Endometrial microvascular endothelial cells (primary cell): ENCODE data around the gene LMLN. TPM values are rescaled to one million over a fixed set of nuclear protein-coding genes. Genes with fewer than 3 reads are reported as not detected.
"Not testable (repeated sequence)": the region's sequence is repeated elsewhere in the genome, so short reads cannot be mapped to it uniquely, and the experiment has no call there.

Source experiments
- in situ Hi-C: cut with HindIII; loops from 2 replicates; pipeline ENCODE4 v1.10.0; 2017; ENCODE audit warnings: low sequenced_read_pairs, low pct_unique_long_range_greater_than_20kb; ENCODE audit errors: inconsistent ontology term
- total RNA-seq: library from RNA; depleted of rRNA; stranded (reverse); fragments of >200 nt; gene quantifications from one replicate; pipeline ENCODE4 v1.2.3, GENCODE V29; 2015; ENCODE audit errors: inconsistent ontology term

LMLN gene, protein sequence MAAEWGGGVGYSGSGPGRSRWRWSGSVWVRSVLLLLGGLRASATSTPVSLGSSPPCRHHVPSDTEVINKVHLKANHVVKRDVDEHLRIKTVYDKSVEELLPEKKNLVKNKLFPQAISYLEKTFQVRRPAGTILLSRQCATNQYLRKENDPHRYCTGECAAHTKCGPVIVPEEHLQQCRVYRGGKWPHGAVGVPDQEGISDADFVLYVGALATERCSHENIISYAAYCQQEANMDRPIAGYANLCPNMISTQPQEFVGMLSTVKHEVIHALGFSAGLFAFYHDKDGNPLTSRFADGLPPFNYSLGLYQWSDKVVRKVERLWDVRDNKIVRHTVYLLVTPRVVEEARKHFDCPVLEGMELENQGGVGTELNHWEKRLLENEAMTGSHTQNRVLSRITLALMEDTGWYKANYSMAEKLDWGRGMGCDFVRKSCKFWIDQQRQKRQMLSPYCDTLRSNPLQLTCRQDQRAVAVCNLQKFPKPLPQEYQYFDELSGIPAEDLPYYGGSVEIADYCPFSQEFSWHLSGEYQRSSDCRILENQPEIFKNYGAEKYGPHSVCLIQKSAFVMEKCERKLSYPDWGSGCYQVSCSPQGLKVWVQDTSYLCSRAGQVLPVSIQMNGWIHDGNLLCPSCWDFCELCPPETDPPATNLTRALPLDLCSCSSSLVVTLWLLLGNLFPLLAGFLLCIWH
- total RNA-seq, result 3.9 TPM

DNA sequence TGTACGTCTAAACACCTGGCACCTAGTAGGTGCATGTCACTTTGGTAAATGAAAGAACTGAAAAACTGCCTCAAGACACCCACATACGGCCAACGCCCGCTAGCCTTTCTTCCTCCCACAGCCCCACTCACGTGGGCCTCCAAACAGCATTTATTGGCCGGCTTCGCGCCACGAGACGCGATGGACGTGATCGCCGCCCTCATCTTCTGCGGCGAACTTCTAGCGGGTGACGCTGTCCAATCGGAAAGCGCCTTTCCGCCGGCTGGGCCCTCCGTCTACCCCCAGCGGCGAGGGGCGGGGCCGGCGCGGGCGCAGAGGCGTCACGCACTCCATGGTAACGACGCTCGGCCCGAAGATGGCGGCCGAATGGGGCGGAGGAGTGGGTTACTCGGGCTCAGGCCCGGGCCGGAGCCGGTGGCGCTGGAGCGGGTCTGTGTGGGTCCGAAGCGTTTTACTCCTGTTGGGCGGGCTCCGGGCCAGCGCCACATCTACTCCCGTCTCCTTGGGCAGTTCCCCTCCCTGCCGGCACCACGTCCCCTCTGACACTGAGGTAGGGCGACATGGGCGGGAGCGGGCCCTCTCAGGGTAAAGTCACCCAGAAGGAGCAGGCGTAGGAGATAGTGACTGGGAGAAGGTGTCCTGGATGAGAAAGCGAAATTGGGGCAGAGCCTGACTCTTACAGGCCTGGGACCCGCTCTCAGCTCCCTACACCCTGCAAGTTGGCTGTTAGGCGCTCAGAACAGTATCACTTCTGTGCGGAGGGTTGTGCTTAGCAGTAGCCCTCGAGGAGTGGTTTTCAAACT lies at the start of gene LMLN:
Gene LMLN, plus strand, starts transcription at position 327 of the 803 bp plus-strand sequence. Its CDS starts 29 bp downstream, at position 356.
- in situ Hi-C loops, result no loop called here

DNA sequence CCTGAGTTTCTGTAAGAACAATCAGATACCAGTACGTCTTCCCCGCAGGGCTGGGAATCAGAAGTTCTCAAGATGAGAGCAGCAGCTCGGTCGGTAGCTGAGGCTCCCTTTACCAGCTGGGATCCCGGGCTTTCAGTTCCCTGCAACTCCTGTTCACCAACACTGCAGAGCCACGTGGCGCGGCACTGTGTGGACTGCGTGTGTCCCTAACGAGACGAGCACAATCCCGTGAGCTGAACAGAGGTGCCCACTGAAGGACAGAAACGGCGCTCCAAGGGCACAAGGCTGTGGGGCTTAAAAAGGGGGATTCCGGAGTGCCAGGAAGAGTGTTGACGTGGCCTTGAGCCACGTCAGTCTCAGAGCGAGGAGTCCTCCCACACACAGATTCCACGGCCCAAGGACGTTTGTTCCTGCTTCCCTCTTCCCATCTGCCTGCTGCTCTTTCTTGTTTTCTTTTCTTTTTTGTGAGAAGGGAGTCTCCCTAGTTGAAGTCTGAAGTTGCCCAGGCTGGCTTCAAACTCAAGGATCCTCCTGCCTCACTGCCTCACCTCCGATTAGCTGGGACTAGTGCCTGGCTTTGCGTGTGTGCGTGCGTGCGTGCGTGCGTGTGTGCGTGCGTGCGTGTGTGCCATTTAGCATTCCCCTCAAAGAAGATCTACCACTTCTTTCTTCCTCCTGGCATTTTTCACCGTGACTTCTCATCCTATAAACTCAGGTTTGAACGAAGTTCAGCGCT lies 47.1 kb upstream of the LMLN start:
- in situ Hi-C loops, result no loop called here

DNA sequence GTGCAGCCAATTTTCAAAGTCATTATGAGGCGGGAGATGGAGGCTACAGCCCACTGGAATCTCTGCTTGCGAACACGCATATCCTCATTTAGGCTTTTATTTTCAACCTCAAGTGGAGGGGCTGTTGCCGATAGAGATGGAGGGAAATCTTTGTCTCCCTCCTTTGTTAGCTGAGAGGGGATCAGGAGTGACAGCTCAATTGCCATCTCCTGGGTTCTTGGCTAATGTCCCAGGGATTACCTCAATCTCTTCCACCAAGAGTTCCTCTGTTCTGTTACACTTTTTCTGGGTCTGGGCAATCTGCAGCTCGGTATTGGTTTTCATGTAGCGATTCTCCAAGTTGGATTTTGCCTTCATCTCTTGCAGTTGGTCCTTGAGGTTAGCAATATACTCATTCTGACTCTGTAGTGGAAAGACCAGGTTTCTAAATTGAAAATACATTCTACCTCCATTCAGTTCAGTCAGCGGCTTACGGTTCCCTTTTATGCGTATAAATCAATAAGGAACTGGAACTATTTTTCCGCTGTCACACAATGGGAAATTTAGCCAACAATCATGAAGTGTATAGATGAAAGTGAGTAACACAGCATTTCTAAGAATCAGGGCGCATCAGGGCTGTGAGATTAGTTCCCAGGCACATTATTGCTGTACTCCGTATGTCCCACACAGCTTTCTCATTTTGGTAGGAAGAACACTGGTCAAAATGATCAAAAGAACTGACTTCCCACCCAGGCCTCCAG lies 46.2 kb upstream of the LMLN start:
- in situ Hi-C loops, result no loop called here

DNA sequence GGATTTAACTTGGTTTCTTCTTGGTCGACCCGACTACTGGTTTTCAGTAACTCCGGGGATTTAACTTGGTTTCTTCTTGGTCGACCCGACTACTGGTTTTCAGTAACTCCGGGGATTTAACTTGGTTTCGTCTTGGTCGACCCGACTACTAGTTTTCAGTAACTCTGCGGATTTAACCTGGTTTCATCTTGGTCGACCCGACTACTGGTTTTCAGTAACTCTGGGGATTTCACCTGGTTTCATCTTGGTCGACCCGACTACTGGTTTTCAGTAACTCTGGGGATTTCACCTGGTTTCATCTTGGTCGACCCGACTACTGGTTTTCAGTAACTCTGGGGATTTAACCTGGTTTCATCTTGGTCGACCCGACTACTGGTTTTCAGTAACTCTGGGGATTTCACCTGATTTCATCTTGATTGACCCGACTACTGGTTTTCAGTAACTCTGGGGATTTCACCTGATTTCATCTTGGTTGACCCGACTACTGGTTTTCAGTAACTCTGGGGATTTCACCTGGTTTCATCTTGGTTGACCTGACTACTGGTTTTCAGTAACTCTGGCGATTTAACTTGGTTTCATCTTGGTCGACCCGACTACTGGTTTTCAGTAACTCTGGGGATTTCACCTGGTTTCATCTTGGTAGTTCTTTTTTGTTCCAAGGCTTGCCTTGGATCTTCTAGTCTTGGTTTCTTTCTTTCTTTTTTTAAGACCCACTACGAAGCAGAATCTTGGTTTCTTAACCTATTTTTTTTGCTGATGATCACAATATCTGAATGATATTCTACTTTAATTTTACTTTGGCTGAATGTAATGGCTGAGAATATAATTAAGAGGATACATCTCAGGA lies 38.4 kb upstream of the LMLN start:
- in situ Hi-C loops, result not testable (repeated sequence)

DNA sequence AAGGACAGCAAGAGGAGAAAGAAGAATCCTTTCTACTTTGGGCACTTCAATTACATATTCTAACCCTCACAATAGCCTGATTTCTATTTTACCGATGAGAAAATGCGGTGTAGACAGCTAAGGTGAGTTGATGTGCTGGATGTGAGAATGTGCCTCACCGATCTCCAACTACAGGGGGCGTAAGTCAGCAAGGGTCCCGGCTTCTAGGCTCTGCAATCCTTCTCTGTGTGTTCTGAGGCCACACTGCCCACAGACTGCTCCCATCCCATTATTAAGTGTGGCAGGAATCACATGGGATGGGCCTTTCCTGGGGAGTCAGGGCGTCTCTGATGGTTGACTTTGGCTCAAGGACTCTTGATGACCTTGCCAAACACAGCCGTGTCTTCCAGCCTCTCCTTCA lies 33.6 kb upstream of the LMLN start:
- in situ Hi-C loops, result no loop called here

DNA sequence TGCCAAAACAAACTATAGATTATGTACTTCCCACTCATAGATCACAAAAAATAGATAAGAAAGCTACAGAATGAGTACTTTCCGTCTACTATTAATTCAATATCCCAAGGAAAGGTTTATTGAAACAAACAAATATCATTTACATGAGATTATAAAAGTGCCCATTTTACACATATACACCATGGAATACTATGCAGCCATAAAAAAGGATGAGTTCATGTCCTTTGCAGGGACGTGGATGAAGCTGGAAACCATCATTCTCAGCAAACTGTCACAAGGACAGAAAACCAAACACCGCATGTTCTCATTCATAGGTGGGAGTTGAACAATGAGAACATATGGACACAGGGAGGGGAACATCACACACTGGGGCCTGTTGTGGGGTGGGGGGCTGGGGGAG lies 32.4 kb upstream of the LMLN start:
- in situ Hi-C loops, result not testable (repeated sequence)

DNA sequence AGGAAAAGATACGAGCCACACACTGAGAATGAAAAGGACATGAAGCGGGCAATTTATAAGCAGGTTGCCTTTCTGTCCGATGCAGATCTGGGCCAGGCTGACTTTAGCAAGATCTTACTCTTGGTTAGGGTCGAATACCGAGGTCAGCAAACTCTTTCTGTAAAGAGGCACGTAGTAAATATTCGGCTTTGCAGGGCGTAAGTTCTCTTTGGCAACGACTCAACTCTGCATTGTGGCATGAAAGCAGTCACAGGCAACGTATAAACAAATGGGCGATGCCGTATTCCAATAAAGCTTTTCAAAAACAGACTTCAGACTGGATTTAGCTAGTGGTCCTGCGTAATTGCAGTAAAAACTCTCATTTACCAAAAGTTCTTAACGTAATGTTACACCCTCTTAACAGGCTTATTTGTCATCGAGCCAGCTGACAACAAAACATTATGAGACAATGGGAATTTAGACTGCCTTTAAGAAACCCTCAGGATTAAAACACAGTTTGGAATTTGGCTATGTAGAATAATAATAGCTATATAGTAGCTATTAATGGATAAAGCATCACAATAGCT lies 23.1 kb upstream of the LMLN start:
- in situ Hi-C loops, result no loop called here

DNA sequence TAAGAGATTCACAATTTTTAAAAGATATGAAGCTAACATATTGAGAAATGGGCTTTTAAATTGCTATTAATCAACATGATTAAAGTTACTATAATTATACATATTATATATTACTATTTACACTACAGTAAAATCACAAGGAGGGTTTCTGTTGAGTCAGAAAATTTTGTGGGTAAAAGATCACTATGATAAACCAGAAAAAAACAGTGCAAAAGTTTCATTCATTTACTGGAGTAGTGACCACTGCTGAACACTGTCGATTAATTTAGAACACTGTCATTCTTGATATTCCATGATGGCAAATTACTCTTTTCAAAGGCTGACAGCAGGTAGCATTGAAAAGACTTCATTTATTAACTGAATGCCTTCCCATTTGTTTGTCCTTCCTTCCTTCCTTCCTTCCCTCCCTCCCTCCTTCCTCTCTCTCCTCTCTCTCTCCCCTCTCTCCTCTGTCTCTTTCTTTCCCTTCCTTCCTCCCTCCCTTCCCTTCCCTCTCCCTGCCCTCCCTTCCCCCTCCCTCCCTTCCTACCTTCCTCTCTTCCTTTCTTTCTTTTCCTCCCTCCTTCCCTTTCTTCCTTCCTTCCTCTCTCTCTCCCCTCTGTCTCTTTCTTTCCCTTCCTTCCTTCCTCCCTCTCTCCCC lies 19.2 kb upstream of the LMLN start:
- in situ Hi-C loops, result no loop called here

DNA sequence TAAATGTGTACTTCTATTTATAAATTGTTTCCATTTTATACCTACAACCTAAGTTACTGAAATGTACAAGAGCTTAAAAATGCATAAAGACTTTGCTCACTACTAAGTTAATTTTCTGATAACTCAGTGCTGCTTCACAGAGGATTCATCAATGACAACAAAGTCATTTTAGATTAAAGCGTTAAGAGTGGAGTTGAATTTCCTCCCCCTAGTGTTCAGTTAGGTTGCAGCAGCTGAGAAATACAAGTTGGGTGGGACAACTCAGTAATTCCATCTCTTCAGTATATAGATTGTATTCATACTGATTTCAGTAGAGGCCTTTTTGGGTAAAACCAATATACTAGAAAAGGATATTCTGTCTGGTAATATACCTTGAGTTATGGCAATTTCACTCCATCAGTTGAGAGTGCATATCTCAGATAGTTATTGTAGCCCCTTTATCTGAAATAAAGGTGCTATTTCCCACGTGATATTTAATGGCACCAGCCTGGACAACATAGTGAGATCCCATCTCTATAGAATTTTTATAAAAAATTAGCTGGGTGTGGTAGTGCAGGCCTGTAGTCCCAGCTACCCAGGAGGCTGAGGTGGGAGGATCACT lies 17.0 kb upstream of the LMLN start:
- in situ Hi-C loops, result no loop called here

DNA sequence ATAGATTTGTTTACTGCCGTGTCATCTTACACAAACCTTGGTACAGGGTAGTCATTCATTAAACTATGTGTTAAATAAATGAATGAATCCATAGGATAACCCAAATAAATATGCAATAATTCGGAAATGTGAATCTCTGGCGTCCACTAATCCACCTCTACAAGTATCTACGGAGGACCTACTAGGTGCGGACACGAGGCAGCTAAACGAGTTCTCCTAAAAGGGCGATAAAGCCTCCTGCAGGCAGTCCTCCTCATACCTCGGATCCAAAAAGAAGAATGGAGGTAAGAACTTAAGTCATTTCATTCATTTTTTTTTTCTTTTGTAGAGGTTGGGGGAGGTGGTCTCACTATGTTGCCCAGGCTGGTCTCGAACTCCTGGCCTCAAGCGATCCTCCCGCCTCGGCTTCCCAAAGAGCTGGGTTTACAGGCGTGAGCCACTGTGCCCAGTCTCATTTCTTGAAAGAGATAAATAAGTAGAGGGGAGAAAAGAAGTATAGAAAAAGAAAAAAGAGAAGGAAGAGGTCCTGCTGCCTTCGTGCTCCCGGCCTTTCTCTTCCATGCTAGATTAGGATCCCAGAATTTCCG lies 10.7 kb upstream of the LMLN start:
- in situ Hi-C loops, result no loop called here

DNA sequence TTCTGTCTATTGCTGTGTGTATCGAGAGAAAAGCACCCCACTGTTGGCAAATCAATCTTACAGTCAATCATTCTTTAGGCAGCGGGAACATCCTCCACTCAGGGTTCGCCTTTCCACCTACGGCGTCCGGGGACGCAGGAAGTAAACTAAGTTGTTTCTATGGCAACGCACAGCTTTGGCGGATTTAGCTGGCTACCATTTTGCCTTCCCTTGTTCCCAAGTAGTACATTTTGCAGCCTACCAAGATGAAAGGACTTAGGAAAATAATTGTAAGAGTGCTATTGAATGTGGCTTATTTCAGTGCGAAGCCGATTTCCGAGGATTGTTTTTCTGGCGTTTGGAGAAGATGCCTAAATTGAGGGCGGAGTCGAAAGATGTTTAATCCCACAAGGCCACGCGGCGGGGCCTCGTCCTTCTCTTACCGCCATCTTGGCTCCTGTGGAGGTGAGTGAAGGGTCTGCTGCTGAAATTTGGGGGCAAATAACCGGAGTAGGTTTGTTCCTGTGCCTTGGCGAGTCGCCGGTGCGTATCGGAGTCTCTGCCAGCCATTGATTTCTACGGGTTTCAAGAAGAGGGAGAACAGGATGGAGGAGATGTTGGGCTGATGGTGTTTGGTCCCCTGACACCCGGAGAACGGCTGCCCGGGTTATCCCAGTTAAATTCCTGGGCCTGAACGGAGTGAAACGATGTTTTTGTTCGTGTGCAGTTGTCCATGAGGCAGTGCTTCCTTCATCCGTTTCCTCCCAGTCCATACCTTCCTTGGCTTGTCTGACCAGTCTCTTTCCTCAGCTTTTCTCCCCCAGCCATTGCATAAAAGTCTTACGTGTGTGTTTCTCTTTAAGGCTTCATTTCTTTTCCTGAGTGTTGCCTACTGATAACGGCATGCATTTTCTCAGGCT lies 10.0 kb upstream of the LMLN start, which contains the start of gene RPL35A:
Gene RPL35A, plus strand, starts transcription at position 413 of the 899 bp plus-strand sequence. CDS start 778 bp downstream, outside the sequence.
- in situ Hi-C loops, result no loop called here

DNA sequence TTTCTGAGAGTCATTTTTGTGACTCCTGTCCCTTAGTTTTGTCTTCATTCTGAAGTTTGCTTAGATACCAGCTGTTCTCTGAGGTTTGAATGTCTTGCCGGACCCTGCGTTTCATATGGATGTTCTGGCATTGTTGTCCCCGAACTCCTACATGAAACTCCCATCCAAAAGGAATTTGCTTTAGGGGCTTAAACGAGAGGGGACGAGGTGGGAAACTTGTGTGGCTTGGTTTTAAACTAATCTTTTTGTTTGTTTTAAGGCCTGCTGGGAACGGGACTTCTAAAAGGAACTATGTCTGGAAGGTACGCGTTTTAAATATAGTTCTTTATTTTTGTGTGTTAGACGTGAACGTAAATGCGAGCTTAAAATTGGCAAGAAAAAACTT lies 9.3 kb upstream of the LMLN start:
- in situ Hi-C loops, result no loop called here

DNA sequence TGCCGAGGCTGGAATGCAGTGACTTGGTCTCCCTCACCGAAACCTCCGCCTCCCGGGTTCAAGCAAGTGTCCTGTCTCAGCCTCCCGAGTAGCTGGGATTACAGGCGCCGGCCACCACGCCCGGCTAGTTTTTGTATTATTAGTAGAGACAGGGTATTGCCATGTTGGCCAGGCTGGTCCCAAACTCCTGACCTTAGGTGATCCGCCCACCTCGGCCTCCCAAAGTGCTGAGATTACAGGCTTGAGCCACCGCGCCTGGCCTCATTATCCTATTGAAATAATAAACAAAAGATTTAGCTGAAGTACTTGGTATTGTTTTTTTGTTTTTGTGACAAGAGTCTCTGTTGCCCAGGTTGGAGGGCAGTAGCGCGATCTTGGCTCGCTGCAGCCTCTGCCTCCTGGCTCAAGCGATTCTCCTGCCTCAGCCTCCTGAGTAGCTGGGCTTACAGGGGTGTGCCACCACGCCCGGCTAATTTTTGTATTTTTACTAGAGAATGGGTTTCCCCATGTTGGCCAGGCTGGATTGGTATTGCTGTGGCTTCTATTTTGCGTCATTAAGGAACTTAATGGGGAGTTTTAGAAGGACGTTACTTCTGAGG lies 8.5 kb upstream of the LMLN start:
- in situ Hi-C loops, result no loop called here

DNA sequence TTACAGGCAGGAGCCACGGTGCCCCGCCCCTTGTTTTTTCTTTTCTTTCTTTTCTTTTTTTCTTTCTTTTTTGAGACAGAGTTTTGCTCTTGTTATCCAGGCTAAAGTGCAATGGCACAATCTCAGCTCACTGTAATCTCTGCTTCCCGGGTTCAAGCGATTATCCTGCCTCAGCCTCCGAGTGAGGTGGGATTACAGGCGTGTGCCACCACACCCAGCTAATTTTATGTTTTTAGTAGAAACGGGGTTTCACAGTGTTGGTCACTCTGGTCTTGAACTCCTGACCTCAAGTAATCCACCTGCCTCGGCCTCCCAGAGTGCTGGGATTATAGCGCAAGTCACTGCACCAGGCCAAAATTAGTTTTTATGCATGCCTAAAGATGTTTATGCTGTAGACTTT lies 7.6 kb upstream of the LMLN start:
- in situ Hi-C loops, result no loop called here

DNA sequence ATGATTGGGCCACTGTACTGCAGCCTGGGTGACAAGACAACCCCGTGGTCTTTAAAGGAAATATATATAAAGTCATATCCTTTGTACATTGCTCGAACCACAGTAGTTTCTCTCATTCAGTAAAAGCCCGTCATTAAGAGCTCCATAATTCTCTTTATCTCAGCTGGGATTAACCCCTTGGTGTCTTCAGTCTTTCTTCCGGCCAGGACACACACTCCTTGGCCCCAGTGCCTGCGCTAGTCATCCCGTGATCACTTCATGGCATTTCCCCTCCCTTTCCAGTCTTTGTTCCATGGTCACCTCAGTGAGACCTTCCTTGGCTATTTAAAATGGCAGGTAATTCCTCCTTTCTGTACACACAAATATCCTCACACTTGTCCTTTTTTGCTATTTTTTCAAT lies 6.7 kb upstream of the LMLN start:
- in situ Hi-C loops, result no loop called here
